ENCODE results near the gene MYLK4.

DNA sequence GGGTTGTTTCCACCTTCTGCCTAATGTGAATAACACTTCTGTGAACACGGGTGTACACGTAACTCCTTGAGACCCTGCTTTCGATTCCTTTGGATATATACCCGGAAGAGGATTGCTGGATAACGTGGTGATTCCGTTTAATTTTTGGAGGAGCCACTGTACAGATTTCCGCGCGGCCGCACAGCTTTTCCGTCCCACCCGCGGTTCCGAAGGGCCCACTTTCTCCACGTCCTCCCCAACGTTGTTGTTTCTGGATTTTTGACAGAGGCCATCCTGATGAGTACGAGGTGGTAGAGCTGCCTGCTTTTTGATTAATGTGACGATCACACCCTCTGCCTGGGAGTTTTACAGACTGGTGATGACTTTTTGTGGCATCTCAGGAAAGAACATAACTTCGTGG, 114.0 kb downstream of the MYLK4 start:
- TF ChIP-seq EZH2 (IDR thresholded peaks at IDR 0.05; ENCODE audit: borderline replicate concordance, insufficient read depth, low read length, poor library complexity, severe bottlenecking): no peak
- TF ChIP-seq, protein P1, sequence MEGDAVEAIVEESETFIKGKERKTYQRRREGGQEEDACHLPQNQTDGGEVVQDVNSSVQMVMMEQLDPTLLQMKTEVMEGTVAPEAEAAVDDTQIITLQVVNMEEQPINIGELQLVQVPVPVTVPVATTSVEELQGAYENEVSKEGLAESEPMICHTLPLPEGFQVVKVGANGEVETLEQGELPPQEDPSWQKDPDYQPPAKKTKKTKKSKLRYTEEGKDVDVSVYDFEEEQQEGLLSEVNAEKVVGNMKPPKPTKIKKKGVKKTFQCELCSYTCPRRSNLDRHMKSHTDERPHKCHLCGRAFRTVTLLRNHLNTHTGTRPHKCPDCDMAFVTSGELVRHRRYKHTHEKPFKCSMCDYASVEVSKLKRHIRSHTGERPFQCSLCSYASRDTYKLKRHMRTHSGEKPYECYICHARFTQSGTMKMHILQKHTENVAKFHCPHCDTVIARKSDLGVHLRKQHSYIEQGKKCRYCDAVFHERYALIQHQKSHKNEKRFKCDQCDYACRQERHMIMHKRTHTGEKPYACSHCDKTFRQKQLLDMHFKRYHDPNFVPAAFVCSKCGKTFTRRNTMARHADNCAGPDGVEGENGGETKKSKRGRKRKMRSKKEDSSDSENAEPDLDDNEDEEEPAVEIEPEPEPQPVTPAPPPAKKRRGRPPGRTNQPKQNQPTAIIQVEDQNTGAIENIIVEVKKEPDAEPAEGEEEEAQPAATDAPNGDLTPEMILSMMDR (IDR thresholded peaks at IDR 0.05; ENCODE audit: poor library complexity, severe bottlenecking): no peak
- TF ChIP-seq, protein P2, sequence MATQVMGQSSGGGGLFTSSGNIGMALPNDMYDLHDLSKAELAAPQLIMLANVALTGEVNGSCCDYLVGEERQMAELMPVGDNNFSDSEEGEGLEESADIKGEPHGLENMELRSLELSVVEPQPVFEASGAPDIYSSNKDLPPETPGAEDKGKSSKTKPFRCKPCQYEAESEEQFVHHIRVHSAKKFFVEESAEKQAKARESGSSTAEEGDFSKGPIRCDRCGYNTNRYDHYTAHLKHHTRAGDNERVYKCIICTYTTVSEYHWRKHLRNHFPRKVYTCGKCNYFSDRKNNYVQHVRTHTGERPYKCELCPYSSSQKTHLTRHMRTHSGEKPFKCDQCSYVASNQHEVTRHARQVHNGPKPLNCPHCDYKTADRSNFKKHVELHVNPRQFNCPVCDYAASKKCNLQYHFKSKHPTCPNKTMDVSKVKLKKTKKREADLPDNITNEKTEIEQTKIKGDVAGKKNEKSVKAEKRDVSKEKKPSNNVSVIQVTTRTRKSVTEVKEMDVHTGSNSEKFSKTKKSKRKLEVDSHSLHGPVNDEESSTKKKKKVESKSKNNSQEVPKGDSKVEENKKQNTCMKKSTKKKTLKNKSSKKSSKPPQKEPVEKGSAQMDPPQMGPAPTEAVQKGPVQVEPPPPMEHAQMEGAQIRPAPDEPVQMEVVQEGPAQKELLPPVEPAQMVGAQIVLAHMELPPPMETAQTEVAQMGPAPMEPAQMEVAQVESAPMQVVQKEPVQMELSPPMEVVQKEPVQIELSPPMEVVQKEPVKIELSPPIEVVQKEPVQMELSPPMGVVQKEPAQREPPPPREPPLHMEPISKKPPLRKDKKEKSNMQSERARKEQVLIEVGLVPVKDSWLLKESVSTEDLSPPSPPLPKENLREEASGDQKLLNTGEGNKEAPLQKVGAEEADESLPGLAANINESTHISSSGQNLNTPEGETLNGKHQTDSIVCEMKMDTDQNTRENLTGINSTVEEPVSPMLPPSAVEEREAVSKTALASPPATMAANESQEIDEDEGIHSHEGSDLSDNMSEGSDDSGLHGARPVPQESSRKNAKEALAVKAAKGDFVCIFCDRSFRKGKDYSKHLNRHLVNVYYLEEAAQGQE (IDR thresholded peaks at IDR 0.05; ENCODE audit: borderline replicate concordance): no peak
- no peak for TF ChIP-seq TAF1 (IDR thresholded peaks at IDR 0.05; ENCODE audit: low read depth)
- no peak for TF ChIP-seq MXI1 (conservative IDR thresholded peaks at IDR 0.05; ENCODE audit: poor library complexity, severe bottlenecking)
